Measurements from ENCODE around the gene SLC39A11. TPM values are rescaled to one million over a fixed set of nuclear protein-coding genes. Genes with fewer than 3 reads are reported as not detected.

The SLC39A11 gene
- total and polyA plus RNA-seq, 2 of the 13 experiments (the other 11 are each of a cell fraction or from before 2014, with no cell fraction given), result 17.2 to 31.5 TPM

- TF ChIP-seq SOX13 (IDR thresholded peaks at IDR 0.05), result no peak
- TF ChIP-seq SOX13 (CRISPR knock-in tag; conservative IDR thresholded peaks at IDR 0.05 in 1 of 2, IDR thresholded peaks at IDR 0.05 in 1 of 2), result peak in 1 of 2 experiments; percentile 36; a peak in 1 of 4 replicates
- TF ChIP-seq SOX5 (CRISPR knock-in tag; IDR thresholded peaks at IDR 0.05; ENCODE audit: borderline replicate concordance), result peak; percentile 45; the same call in 1 of the 2 replicates
- TF ChIP-seq FOXP1 (IDR thresholded peaks at IDR 0.05), result peak; percentile 55; the same call in 1 of the 2 replicates
- TF ChIP-seq FOXP1 (CRISPR knock-in tag; IDR thresholded peaks at IDR 0.05), result peak; percentile 30; the same call in 1 of the 2 replicates
- no peak for TF ChIP-seq KMT2B (CRISPR knock-in tag; IDR thresholded peaks at IDR 0.05)
- TF ChIP-seq ZNF3 (CRISPR knock-in tag; IDR thresholded peaks at IDR 0.05), result no peak
- TF ChIP-seq HNF4G (IDR thresholded peaks at IDR 0.05; ENCODE audit: borderline replicate concordance, low read depth, low read length), result 0 out of 2 replicates have a peak, but pooled peaks have one; percentile 29
- TF ChIP-seq HNF4G (CRISPR knock-in tag; IDR thresholded peaks at IDR 0.05; ENCODE audit: borderline replicate concordance, low read depth), result no peak
- no peak for TF ChIP-seq ZNF83 (CRISPR knock-in tag; IDR thresholded peaks at IDR 0.05; ENCODE audit: borderline replicate concordance)
- TF ChIP-seq ARID5B (CRISPR knock-in tag; IDR thresholded peaks at IDR 0.05), result peak; percentile 25; the same call in 1 of the 2 replicates
- no peak for TF ChIP-seq ZNF616 (CRISPR knock-in tag; IDR thresholded peaks at IDR 0.05; ENCODE audit: low read depth)
- no peak for TF ChIP-seq PRDM10 (CRISPR knock-in tag; IDR thresholded peaks at IDR 0.05; ENCODE audit: low read depth)
- TF ChIP-seq TFAP4 (IDR thresholded peaks at IDR 0.05; ENCODE audit: borderline replicate concordance, low read depth), result peak; percentile 21; the same call in 1 of the 2 replicates
- TF ChIP-seq UBTF (CRISPR knock-in tag; IDR thresholded peaks at IDR 0.05), result no peak
- TF ChIP-seq ZNF644 (CRISPR knock-in tag; IDR thresholded peaks at IDR 0.05; ENCODE audit: low read depth), result 0 out of 2 replicates have a peak, but pooled peaks have one; percentile 32
- TF ChIP-seq ZNF30 (CRISPR knock-in tag; IDR thresholded peaks at IDR 0.05), result no peak
- TF ChIP-seq SIX1 (CRISPR knock-in tag; IDR thresholded peaks at IDR 0.05; ENCODE audit: borderline replicate concordance), result no peak
- no peak for TF ChIP-seq TOE1 (CRISPR knock-in tag; IDR thresholded peaks at IDR 0.05)
- no peak for TF ChIP-seq ZNF292 (CRISPR knock-in tag; IDR thresholded peaks at IDR 0.05; ENCODE audit: borderline replicate concordance, low read depth)
Measured at GRCh38 chr17:72837335-72837734, 255.2 kb downstream of the SLC39A11 start (continued).

All from HepG2 (cell line).